Activated CD4-positive, alpha-beta T cell treated with anti-CD3 and anti-CD28 coated beads for 4 hours (primary cell): ENCODE results near the gene LTBP4.
"Not testable (repeated sequence)": the region's sequence is repeated elsewhere in the genome, so short reads cannot be mapped to it uniquely, and the experiment has no call there.

Source experiments
- DNase-seq, 2 donors: peaks; one replicate each; pipeline ENCODE4 v3.0.0-alpha.2; 2020

Gene LTBP4

GRCh38 chr19:40601134-40601974, at the start of gene LTBP4:
Gene LTBP4, plus strand, starts transcription at chr19:40601369. Its CDS starts 19 bp downstream, at chr19:40601388.
- DNase-seq: no peak

GRCh38 chr19:40552848-40553247, 48.3 kb upstream of the LTBP4 start:
- no peak for DNase-seq

- DNase-seq: no peak
These were observed 47.0 kb upstream of the LTBP4 start for GRCh38 chr19:40553885-40554857.

GRCh38 chr19:40555978-40556689, 45.0 kb upstream of the LTBP4 start:
- DNase-seq: no peak

- no peak for DNase-seq
These were observed 44.1 kb upstream of the LTBP4 start for GRCh38 chr19:40556953-40557530.

GRCh38 chr19:40559394-40559793, 41.8 kb upstream of the LTBP4 start:
- DNase-seq: no peak

- DNase-seq: no peak
These were observed 41.1 kb upstream of the LTBP4 start for GRCh38 chr19:40560092-40560507.

GRCh38 chr19:40561947-40562346, 39.2 kb upstream of the LTBP4 start:
- DNase-seq: no peak

- DNase-seq: not testable (repeated sequence)
These were observed 36.6 kb upstream of the LTBP4 start for GRCh38 chr19:40564535-40564934.

- no peak for DNase-seq
These were observed 35.8 kb upstream of the LTBP4 start for GRCh38 chr19:40565355-40565754.

- DNase-seq: no peak
These were observed 35.2 kb upstream of the LTBP4 start for GRCh38 chr19:40565910-40566495.

- DNase-seq: no peak
These were observed 34.0 kb upstream of the LTBP4 start for GRCh38 chr19:40567040-40567749.

GRCh38 chr19:40567750-40568494, 33.2 kb upstream of the LTBP4 start:
- no peak for DNase-seq

- DNase-seq: peak; percentile 94 to 97
These were observed 30.7 kb upstream of the LTBP4 start for GRCh38 chr19:40570313-40571004.

- DNase-seq: no peak
These were observed 30.2 kb upstream of the LTBP4 start for GRCh38 chr19:40571005-40571318.

GRCh38 chr19:40571831-40572495, 29.2 kb upstream of the LTBP4 start:
- no peak for DNase-seq

GRCh38 chr19:40575326-40575725, 25.8 kb upstream of the LTBP4 start:
- no peak for DNase-seq

GRCh38 chr19:40576151-40576584, 25.0 kb upstream of the LTBP4 start:
- DNase-seq: peak in 1 of 2 donors; percentile 19
